ENCODE data around the gene CACNA1C.
"Not testable (repeated sequence)": the region's sequence is repeated elsewhere in the genome, so short reads cannot be mapped to it uniquely, and the experiment has no call there.

The CACNA1C gene

GRCh38 chr12:2076728-2077127, 23.9 kb downstream of the CACNA1C start:
- no peak for DNase-seq

- no peak for DNase-seq
These were observed 27.8 kb downstream of the CACNA1C start for GRCh38 chr12:2080604-2081003.

DNA sequence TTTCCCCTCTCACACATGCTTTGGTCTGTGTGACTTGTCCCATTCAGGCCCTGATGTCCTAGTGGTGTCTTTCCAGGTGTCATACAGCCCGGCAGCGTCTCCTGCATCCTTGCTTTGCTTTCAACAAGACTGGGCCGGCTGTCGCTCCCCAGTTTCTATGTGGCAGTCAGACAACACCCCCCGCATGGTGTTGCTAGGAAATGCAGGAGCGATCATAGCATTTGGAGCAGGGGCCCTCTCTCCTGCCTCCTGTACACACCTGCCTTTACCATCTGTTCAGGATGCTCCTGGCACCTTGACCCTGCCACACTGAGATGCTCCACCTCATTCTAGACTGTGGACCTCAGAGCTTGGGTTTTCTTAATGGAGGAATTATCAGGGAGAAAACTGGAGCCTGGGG, 29.5 kb downstream of the CACNA1C start:
- no peak for DNase-seq

- no peak for DNase-seq
These were observed 30.2 kb downstream of the CACNA1C start for GRCh38 chr12:2083008-2083407.

GRCh38 chr12:2083561-2083960, 30.8 kb downstream of the CACNA1C start:
- DNase-seq, result peak; percentile 36

DNA sequence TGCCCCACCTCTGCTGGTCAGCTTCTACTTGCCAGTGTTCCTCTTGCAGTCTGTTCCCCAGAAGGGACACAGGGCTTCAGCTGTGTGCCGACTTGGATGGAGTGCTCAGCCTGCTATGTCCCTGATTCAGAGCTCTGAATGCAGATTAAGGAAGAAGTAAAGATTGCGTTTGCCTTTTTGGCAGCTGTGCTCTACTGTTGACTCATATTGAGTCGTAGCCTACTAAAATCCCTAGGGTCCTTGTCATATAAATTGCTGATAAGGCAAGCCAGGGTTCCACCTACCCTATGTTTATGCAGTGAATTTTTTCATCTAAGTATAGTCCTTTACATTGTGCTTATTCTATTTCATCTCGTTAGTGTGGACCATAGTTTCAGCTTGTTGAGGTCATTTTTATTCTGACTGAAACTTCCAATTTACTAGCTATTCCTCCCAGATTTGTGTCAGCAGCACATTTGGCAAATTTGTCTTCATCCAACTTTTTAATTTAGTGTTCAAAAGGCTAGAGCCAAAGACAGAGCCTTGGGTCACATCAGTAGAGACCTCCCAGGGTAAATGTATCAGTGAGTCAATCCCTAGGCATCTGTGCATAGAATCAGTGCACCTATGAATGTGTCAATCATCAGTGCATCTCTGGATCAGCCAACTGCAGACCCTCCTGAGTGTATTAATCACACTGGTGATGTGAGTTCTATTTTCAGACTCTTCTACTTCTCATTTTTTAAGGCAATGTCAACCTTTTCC, 31.9 kb downstream of the CACNA1C start:
- DNase-seq, result no peak

DNA sequence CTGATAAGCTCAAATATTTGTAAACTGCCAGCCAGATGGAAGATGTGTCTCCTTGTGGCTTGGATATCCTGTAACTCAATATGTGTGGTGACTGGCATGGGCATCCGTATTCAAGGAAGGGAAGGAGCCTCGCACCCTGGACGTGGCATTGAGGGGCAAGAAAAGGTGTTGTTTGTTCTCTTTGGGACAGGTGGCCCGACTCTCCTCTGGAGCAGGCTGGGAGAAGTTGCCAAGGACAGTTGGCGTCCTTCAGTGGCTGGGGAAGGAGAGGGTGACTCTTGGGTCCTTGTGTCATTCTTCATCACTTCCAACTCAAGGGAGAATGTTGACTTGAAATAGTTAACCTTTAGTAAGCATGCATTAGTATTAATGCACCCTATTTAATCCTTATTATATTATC, 39.6 kb downstream of the CACNA1C start:
- DNase-seq, result no peak

DNA sequence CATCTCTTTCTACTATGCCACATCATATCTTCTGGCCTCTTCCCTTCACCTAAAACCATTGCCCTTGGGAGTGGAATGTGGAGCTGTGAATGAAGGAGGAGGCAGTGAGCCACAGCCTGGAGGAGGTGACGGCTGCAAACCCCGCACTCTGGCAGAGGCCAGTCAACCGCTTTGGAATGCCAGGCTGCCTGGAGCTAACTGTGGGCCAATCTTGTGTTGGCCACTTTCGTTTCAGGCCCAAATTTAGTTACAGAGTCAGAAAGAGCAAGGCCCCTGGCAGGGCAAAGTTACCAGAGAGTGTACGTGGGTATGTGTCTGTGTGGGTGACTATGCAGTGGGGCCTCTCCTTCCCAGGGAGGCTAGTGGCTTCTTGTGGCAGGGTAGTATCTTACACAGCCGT, 40.1 kb downstream of the CACNA1C start:
- DNase-seq, result no peak

- no peak for DNase-seq
These were observed 41.8 kb downstream of the CACNA1C start for GRCh38 chr12:2094597-2094996.

DNA sequence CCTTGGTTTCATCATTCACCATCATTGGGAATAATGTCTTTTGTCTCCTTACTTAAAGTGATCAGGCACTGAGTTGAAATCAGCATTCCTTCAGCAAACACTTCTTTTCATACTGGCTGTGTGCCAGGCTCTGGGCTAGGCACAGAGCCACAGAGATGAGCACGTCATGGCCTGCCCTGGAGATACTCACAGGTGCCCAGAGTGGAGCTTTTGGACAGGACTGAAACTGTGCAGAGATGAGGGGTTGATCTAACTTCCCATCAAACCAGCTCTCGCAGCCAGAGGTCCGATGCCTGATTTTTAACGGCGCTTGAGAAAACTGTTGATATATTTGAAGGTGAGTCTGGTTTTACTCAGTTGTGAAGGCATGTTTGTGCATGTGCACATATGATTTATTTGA, 43.1 kb downstream of the CACNA1C start:
- DNase-seq, result no peak

DNA sequence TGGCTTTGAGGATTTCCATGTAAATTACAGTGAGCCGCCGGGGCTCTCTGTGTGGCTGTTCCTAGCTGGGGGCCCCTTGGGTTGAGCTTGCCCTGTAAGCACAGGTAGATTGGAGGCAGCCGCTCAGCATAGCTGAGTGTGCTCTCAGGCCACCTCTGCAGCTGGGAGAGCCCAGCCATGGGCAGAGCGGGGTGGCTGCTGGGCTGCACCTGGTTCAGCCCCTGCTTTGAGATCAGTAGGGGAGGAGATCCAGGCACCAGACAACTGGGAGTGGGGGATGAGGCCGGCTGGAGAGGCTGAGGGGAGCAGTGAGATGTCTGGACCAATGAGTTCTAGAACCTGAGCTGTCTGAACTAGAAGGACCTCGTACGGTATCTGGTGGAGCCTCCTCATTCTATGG, 44.8 kb downstream of the CACNA1C start:
- DNase-seq, result no peak

DNA sequence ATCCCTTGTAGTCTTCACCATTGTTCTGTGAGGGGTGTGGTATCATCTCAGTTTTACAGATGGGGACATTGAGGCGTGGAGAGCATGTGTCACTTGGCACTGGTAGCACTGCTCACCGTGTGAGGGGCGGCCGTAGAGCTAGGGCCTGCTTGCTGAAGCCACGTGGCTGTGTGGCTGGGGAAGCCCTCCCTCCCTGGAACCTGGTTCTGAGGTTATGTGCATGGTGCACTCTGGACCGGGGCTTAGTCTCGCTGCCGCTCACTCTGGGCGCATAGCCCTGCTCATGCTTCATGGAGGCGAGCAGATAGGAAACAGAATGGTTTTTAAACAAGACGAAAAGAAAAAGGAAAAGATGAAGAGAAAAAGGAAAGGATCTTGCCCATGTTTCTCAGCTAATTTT, 46.1 kb downstream of the CACNA1C start:
- no peak for DNase-seq

GRCh38 chr12:2099595-2099994, 46.8 kb downstream of the CACNA1C start:
- no peak for DNase-seq

DNA sequence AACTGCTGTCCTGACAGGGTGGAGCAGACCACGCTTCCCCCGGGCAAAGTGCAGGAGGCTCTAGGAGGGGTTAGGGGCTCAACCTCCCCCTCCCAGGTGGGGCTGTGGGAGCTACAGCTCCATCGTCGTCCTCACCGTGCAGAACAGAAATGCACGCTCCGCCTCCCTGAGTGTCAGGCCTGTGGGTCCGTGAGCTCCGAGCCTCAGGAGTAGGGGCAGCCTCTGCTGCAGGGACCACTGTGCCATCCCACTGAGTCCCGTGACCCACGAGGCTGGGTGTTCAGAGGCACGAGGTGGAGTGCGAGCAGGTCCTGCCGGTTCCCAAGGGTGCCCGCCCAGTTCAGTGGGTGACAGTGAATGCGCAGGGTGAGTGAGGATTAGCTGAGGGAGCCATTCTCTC, 48.6 kb downstream of the CACNA1C start:
- no peak for DNase-seq

DNA sequence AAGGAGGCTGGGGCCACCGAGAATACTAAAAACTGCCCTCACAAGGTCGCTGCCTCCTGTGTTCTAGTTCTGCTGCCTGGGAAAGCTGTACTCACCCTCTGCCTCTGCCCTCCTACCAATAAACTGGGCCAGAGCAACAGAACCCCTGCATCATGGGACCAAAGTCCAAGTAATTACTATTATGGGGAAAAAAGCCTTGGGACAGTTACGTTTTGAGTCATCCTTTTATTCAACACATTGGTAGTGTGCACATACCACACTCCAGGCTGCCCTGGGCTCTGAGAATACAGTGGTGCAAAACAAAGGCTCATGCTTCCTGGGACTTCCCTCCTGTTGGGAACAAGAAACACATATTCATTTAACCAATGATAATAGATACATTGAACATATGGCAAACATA, 49.0 kb downstream of the CACNA1C start:
- no peak for DNase-seq

- DNase-seq, result not testable (repeated sequence)
These were observed 49.9 kb downstream of the CACNA1C start for GRCh38 chr12:2102736-2103135.

- DNase-seq, result not testable (repeated sequence)
These were observed 52.6 kb downstream of the CACNA1C start for GRCh38 chr12:2105387-2105786.

GRCh38 chr12:2108166-2108565, 55.4 kb downstream of the CACNA1C start:
- no peak for DNase-seq

GRCh38 chr12:2108975-2109671, 56.3 kb downstream of the CACNA1C start:
- no peak for DNase-seq

GRCh38 chr12:2110127-2110526, 57.3 kb downstream of the CACNA1C start:
- DNase-seq, result no peak

DNA sequence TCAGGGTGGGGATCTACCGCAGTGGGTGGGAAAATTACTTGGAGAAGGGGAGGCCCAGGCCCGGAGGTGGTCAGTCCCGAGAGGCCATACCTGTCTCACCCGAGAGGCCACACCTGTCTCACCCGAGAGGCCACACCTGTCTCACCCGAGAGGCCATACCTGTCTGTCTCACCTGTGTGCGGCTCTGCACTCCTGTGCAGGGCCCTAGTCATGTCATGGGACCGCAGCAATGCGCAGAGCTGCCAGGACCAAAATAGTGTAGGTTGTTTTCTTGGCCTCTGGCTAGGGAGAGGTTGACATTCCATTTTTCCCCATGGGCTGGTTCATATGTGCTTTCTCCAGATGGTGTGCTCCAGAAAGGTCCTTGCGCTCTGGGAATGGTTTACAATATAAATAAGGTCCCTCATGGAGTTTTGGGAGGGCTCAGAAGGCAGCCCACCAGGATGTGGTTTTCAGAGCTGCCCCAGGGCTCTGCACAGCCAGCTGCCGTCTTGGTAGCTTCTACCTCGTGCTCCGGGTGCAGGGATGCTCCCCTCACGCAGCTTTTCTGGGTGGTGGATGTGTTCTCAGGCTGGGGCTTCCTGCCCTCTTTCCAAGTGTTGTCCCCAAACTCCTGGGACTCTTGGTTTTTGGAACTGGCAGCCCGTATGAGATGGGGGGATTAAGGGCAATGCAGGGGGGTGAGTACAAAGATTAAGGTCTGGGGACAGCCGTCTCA, 58.2 kb downstream of the CACNA1C start:
- DNase-seq, result no peak

- DNase-seq, result no peak
These were observed 59.0 kb downstream of the CACNA1C start for GRCh38 chr12:2111826-2112225.

DNA sequence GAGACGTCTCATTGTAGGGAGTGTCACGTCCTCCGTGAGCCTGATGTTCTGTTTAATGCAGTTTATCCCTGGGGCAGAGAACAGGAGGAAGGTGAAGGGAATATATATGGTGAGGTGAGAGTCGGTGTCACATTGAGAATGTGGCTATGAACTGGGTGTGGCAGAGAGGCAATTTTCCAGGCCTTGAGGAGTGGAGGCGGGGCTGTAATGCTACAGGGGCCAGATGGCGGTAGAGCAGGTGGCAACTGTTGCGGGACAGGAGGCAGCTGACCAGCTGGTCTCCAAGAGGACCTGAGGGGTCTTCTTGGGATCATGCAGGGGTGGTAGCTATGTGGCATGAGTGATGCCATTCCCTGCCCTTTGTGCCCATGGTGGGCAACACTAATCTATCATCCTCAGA, 59.6 kb downstream of the CACNA1C start:
- DNase-seq, result no peak
